GM21576 (cell line): ENCODE data around the gene FER1L5.

ENCODE experiments used
- ATAC-seq: cut with Tn5 transposase; IDR thresholded peaks from one replicate; pipeline ENCODE4 v1.9.1; 2021; ENCODE audit warnings: mild to moderate bottlenecking, moderate library complexity; ENCODE audit not compliant: unreplicated experiment

FER1L5 gene

DNA sequence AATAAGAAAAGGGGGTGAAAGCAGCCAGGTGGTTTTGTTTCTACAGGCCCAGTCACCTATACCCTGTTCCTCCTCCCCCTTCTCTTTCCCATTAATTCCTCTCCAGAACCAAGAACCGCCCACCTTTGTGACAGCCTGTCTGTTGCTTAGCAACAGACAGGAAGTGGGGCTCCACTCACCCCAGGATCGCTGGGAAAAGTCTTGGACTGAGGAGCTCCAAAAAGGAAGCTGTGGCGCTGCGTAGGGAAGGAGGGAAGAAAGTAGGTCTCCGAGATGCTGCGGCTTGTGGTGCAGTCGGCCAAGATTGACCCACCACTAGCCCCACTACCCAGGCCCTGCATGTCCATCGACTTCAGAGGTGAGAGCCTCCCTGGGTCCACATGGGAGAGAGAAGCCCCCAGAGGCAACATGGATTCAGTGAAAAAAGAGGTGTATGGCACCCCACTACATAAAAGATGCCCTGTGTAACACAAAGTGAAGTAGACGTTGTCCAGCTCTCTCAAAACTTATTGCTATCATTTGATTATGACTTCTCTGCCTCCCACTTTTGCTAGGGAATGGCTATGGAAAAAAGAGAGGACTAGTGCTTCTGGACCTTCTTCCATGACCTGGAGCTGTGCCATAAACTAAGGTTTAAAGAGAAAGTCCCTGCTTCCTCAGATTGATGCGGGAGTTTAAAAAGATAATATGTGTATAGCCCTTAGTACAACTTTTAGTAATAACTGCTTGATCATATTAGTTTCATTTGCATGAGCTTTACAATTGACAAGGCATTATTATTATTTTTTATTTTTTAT, at the start of gene FER1L5:
Gene FER1L5, plus strand, starts transcription at position 201 of the 797 bp plus-strand sequence. Its CDS starts 73 bp downstream, at position 274.
- ATAC-seq: no peak

DNA sequence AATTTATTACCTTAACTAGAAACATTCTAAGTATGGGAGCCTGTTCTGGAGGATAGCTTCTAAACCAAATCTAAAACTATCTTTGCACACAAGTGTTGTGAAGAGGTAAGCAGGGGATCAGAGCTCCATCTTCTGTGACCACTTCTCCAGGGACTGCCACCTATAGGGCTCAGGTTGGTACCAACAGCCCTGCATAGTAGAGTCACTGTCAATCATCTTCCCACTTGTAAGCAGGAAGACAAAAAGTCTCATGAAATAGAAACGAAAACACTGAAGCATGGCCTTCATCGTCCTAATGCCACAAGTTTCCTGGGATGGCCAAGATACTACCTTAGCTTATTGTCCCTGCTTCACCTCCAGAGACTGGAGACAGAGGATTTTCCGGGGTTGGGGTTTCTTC, 48.3 kb upstream of the FER1L5 start:
- no peak for ATAC-seq

DNA sequence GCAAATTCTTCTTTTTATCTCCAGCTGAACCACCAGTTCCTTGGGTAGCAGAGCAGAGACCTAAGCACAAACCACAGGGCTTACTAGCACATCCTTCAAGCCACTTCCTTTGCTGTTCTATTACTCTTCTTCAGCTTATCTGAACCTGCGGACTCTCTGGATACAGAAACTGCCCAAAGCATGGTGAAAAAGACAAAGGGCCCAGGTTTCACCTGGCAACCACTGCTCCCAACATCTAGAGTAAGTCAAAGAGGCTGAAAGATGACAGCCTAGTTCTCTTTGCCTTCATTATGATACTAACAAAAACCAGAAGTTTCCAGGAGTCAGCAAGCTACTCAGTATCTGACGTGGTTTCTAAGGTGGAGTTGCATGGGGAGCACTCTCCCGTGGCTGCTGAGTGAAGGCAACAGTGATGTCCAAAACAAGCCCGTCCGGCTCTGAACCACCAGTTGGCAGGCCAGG, 47.8 kb upstream of the FER1L5 start:
- no peak for ATAC-seq

DNA sequence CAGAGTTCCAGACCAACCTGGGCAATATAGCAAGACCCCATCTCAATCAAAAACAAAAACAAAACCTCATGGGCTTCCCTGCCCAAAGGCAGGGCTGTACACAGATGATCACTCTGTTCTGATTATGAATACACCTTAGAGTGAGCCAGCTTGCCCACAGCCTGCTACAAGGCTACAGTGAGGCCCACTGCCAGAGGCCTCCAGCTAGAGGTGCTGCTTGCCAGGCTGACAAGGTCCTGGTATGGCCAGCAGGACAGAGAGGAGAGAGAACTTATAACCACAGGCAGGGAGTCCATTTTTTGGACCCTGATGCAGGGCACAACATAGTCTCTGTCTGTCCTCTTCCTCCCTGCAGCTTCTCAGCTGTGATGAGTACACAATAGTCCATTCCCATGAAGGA, 46.0 kb upstream of the FER1L5 start:
- no peak for ATAC-seq

DNA sequence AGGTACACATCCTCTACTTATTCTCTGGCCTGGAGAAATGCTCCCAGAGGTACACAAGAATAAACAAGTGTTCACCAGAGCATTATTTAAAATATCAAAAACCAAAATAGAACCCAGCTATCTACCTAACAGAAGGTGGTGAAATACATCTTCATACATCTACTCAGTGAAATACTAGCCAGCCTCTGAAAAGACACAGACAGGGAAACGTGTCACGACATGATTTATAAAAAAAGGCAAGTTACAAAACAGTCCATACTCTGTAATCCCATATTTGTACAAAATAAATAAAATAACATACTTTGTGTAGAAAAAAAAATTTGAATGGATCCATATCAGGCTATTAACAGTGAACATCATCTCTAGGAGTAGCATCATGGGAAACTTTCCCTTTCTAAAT, 42.6 kb upstream of the FER1L5 start:
- ATAC-seq: no peak

DNA sequence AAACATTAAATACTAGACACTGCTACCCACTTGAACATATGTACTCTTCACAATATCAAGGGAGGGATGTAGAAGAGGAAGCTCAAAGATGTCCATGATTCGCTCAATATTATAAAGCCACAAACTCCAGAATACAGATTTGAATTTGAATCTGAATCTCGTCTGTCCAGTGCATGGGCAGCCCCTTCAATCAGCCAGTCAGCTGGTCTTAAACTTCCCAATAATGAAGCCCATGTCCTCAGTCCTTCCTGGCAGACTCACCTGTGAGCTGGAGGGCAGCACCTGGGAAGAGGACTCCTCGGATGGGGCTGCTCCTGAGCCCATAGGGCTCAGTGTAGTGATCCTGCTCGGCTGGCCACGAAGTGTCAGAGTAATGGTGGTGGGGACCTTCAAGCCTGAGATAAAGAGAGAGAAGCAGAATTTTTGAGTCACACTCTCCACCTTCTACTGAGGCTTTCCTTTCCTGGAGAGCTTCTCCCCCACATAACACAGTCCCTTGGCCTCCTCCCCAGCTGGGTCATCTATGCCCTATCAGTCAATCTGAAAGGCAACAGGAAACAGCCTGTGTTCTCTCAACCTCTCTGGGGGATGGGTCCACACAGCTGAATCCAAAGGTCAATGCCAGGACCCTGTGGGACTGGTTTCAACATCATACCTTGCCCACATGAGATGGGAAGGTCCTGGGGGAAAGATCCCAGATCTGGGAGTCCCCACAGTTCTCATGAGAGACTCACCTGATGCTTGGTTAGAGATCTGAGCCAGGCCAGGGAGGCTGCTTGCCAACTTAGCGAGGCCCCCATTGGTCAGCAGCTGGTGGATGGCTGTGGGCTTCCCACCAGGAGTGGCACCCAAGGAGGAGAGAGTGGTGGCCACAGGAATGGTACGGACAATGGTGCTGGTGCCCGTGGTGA, 40.9 kb upstream of the FER1L5 start:
- no peak for ATAC-seq

DNA sequence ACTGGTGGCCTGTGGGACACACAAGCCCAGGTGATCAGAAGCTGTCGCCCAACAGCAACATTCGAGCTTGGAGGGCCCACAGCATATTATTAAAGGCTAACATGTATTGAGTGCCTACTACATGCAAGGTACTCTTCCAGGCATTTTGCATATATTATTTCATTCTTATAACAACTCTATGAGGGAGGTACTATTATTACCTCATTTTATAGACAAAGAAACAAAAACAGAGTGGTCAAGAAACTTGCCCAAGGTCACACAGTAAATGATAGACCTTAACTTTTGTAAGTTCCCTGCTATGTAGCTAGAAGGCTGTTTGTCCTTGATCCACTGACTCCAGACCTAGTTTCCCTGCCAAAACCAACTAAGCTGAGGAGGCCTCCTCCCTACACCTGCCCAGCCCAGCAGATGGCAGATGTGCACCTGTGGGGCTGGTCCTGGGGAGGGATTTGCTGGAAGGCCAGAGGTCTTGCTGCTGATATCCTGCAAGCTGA, 40.2 kb upstream of the FER1L5 start:
- ATAC-seq: no peak

DNA sequence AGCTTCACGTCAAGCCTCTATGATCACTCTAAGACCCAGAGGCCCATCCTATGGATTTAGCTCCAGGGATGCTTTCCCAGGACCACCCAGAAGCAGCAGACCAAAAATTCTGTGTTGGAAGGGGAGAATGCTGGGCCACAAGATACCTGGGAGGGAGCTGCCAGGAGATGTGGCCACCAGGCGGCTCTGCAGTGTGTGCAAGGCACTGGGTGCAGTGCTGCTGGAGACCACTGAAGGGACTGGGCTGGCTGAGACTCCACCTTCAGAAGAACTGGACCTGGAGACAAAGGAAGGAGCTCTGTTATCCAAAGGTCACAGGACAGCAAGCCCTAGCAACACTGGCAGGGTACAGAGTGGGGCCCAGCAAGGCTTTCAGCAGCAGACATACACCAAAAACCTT, 38.5 kb upstream of the FER1L5 start:
- ATAC-seq: no peak

DNA sequence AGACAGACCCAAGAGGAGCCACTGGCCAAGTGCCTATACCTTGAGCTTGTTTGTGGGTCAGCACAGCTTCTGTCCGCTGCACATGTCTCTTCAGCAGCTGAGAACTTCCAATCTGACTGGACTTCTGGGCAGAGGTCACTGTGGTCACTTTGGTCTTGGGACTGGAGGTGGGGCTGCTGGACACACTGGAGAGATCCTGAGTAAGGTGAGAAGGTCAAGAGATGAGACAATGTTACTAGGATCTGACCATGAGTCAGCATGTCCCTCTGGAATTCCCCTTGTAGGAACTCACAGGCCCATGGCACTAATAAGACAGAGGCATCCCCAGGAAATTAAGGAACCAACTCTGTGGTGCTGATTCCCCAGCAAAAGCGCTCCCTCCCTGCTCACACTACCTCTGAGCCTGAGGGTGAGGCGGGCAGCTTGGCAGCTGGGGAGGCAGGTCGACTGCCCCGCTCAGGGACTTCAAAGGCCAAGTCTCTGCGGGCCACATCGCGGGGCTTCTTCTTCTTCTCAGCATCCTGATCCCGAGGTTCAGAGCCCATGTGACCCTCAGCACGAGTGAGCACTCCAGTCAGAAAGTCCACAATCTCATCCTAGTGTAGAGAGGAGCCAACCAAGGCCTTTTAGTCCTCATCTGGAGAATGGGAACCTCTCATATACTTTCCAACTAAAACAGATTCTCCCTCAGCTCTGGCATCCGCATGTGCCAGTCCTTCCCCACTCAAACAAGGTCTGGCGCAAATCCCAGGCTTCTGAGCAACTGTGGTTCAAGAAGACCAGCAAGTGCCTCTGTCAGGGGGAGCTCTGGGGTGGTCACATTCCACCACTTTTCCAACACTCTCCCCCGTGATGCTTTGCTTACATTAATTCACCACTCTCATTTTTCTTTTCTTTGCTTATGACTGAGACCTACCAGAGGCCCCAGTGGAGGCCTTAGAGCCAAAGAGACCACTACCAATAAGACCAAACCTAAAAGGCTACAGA, 33.8 kb upstream of the FER1L5 start:
- ATAC-seq: no peak

DNA sequence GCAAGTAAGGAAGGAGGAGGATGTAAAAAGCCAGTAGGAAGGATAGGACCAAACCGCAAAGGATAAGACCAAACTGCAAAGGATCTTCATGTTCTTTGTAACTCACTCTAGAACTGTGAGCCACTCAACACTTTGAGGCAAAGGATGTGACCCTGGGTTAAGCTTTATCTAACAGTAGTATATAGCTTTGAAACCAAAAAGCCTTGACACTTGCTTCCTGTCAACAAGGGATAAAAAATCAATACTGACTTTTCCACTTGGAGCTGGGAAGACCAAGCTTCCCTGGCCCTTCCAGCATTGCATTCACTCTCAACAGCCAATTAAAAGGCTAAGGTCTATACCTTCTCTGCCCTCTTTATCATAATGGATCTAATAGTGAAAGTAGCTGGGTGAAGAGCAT, 26.4 kb upstream of the FER1L5 start:
- no peak for ATAC-seq

DNA sequence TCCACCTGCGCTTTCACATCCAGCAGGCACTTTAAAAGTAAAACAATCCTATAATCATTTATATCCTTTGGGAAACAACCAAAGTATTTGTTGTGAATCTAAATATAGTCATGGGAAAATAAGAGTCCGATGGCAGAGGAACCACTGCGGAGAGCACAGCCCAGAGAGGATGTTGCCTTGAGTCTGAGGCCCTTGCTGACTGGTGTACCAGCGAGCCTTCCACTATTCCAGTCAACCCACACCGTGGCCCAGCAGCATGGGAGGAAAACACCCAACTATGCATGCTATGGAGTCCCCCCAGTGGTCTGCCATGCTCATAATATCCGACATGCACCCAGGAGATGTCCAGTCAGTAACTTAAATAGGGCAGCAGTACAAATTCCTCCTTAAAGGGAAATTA, 26.0 kb upstream of the FER1L5 start:
- no peak for ATAC-seq

DNA sequence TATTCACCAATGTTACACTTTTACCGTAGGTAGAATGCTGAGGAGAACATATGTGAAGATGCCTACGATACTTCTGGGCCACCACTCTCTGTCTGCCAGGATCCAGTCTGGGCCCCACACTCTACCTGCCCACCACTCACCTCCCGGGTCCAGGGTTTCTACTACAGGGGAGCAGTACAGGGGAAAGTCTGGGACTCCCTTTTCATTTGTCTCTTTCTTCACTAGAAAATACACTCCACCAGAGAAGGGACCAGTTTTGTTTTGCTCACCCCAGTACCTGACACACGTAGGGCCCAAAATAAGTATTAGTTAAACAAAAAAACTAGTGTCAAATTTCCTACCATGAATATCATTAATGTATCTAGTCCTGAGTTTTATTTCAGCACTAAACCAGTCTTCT, 25.6 kb upstream of the FER1L5 start:
- no peak for ATAC-seq

DNA sequence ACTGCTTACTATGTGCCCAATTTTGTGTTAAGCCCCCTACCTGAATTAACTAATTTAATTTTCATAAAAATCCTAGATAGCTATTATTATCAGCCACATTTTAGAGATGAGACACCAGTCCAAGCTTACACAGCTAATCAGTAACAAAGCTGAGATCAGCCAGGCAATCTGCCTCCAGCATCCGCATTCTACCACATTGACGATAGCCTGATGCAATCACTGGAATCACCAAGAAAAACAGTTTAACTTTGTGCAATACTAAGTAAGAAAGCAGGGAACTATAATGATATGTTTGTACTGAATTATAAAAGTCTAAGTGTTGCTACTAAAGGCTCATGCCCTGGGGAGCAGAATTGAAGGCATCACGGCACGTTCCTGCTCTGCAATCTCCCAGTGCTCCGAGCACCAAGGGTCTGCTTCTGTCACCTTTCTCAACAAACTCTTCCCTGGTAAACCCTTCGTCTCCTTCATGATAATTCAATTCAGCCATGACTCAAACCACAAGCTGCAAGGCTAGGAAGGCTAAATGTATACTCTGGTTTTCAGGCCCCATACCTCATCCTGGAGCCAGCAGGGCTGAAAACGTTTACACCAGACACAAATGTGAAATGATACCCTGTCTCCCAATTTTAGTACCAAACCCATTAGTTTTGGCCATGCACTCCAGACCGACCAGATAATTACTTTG, 23.8 kb upstream of the FER1L5 start:
- no peak for ATAC-seq

DNA sequence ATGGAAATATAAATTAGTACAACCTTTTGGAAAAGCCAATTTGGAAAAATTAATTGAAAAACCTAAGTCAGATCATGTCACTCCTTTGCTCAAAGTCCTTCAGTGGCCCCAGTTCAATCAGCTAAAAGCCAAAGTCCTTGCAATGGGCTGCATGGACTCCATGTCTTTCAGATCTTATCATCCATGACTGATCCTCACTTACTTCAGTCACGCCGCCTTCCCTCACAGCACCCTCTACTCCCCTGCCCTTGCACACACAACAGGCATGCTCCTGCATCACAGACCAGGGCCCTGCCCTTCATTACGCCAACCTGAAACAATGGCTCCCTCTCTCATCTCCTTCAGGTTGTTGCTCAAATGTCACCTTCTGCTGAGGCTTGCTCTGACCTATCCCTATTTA, 20.0 kb upstream of the FER1L5 start:
- no peak for ATAC-seq

DNA sequence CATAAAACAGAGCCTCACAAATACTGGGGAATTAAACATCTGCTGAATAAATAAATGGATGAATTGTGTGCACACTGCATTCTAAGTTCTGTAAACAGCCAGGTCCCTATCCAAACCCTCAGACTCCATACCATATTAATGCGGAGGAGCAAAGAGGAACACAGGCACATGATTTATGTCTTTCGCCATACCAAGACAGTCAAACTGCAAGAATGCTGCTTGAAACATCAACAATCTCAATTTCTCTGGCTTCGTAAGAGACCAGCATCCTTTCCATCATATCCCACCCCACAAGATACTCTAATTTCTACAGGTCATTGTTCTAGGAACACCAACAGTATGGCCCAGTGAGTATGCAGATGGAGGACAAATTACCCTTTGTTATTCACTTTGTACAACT, 19.4 kb upstream of the FER1L5 start:
- ATAC-seq: no peak

DNA sequence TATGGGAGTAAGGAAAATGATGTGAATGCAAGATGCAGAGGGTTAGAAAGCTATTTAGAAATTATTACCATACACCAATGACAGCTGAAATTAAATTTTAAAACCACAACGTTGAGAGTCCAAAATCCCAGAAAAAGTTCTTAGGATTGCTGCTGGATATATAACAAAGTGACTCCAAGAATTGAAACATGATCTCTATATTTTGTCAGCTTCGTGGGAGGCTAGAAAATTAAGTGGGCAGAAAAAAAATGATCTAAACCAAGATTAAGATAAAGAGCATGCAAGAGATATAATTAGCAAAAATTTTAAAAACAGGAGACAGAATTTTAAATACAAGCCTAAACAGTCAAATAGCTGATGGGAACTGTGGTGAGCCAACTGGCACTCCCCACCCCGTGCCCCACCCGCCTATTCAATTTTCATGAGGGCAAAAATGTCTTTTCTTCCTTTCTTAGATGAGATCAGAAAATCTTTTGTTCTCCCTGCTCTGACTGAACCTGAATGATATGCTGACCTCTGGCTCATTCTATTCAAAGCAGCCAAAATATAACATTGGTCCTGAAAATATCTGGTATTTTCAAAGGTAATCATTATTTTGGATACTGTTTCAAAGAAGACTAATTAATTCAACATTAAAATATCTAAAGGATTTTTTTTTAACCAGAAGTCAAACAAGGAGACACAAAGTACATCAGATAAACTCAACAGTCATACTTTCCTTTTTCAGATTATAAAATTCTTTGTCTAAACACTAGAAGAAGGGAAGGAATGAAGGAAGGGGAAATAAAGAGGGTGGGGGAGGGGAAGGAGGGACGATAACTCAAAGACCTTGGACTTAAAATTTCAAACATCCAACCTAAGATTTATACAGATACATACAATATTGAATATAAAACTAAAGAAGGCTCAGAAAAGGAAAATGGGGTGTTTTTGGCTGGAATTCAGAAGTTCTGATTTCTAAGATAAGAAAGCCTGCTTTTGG, 16.7 kb upstream of the FER1L5 start:
- no peak for ATAC-seq

DNA sequence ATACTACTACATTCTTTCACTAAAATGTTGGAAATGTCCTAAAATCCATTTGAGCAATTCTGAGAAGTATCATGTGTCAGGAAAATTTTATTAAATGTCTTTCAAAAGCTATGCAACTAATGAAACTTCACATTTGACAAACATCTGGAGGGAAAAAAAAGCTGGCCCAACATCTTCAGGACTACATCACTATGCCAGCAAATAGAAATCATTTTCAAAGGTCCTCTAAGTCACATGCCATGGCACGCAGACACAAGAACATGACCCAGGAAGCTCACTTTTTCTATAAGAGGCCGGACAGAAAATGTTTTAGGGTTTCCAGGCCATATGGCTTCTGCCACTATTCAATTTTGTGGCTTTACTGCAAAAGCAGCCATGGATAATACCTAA, 16.0 kb upstream of the FER1L5 start:
- ATAC-seq: no peak

DNA sequence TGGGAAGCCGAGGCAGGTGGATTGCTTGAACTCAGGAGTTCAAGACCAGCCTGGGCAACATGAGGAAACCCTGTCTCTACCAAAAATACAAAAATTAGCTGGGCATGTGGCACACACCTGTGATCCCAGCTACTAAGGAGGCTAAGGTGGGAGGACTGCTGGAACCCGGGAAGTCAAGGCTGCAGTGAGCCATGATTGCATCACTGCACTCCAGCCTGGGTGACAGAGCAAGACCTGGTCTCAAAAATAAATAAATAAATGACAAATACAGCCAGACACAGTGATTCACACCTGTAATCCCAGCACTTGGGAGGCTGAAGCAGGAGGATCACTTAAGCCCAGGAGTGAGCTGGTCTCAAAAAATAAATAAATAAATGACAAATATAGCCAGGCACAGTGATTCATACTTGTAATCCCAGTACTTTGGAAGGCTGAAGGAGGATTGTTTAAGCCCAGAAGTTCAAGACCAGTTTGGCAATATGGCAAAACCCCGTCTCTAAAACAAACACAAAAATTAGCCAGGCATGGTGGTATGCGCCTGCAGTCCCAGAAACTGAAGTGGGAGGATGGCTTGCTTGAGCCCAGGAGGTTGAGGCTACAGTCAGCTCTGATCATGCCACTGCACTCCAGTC, 10.6 kb upstream of the FER1L5 start:
- ATAC-seq: no peak
